H1 (cell line): Measurements from ENCODE around the gene ELMOD1. TPM values are rescaled to one million over a fixed set of nuclear protein-coding genes. Genes with fewer than 3 reads are reported as not detected.

ENCODE experiments used
- BCL11A ChIP-seq, 2 experiments: IDR thresholded peaks; one replicate each; pipeline ENCODE4 v1.6.1; 2011; ENCODE audit warnings: low read depth in 2 of 2, low read length in 2 of 2, mild to moderate bottlenecking in 2 of 2
- CEBPB ChIP-seq: IDR thresholded peaks from 2 replicates; pipeline ENCODE4 v1.6.1; 2012; ENCODE audit warnings: low read depth, low read length
- HDAC2 ChIP-seq, 2 experiments: fragments of 300-600 bp in 1 of 2; sonication (generic) in 1 of 2; IDR thresholded peaks; 2 replicates each; pipeline ENCODE4 v1.6.1; 2011 to 2012; ENCODE audit warnings: low read depth in 2 of 2, low read length in 2 of 2, mild to moderate bottlenecking in 2 of 2, moderate library complexity in 2 of 2, borderline replicate concordance in 1 of 2, inconsistent platforms in 1 of 2
- KDM4A ChIP-seq: IDR thresholded peaks from one replicate; pipeline ENCODE4 v1.7.1; 2012; ENCODE audit warnings: low read depth, mild to moderate bottlenecking, moderate library complexity, low read length, inconsistent platforms; ENCODE audit not compliant: severe bottlenecking
- PHF8 ChIP-seq: fragments of 200-600 bp; sonication (generic); conservative IDR thresholded peaks from 2 replicates; pipeline ENCODE4 v1.7.1; 2012; ENCODE audit warnings: low read depth, mild to moderate bottlenecking, inconsistent platforms, low read length, moderate library complexity
- POLR2AphosphoS5 ChIP-seq: IDR thresholded peaks from 2 replicates; pipeline ENCODE4 v1.6.1; 2011; ENCODE audit warnings: low read depth, low read length
- SAP30 ChIP-seq: fragments of 300-600 bp; sonication (generic); IDR thresholded peaks from 2 replicates; pipeline ENCODE4 v1.7.1; 2012; ENCODE audit warnings: low read length, moderate library complexity, mild to moderate bottlenecking, inconsistent platforms; ENCODE audit not compliant: insufficient read depth, insufficient replicate concordance
- TAF1 ChIP-seq: IDR thresholded peaks from 2 replicates; pipeline ENCODE4 v1.6.1; 2011; ENCODE audit warnings: mild to moderate bottlenecking, low read depth, low read length
- YY1 ChIP-seq: IDR thresholded peaks from 2 replicates; pipeline ENCODE4 v1.6.1; 2011; ENCODE audit warnings: low read depth, mild to moderate bottlenecking, low read length
- polyA plus RNA-seq, 7 experiments: library from polyadenylated mRNA; depleted of rRNA in 3 of 7; stranded (reverse) in 5 of 7; unstranded in 2 of 7; fragments of >200 nt in 5 of 7; fragments of 200-250 nt in 2 of 7; gene quantifications; 1 replicate in 5 of 7; 2 replicates in 1 of 7; 4 replicates in 1 of 7; pipeline versions ENCODE4 v1.2.1 to v1.2.3, GENCODE V29; 2011 to 2013; ENCODE audit warnings: missing spikeins in 2 of 7, mixed read lengths in 2 of 7
- total RNA-seq: library from RNA; stranded (reverse); fragmentation: NEBNext Ultra II Directional; extraction: Animal tissue kit (Norgen Biotek cat#: 25700); gene quantifications from 2 replicates; pipeline ENCODE4 v1.2.1, GENCODE V29; 2021
- TF ChIP-seq, protein P1 (sequence below): IDR thresholded peaks from 2 replicates; pipeline ENCODE4 v1.6.1; 2012; ENCODE audit warnings: inconsistent platforms

The ELMOD1 gene
- total and polyA plus RNA-seq, 2 of the 8 experiments (the other 6 are each of a cell fraction or from before 2014, with no cell fraction given): 0.47 to 1.6 TPM

DNA sequence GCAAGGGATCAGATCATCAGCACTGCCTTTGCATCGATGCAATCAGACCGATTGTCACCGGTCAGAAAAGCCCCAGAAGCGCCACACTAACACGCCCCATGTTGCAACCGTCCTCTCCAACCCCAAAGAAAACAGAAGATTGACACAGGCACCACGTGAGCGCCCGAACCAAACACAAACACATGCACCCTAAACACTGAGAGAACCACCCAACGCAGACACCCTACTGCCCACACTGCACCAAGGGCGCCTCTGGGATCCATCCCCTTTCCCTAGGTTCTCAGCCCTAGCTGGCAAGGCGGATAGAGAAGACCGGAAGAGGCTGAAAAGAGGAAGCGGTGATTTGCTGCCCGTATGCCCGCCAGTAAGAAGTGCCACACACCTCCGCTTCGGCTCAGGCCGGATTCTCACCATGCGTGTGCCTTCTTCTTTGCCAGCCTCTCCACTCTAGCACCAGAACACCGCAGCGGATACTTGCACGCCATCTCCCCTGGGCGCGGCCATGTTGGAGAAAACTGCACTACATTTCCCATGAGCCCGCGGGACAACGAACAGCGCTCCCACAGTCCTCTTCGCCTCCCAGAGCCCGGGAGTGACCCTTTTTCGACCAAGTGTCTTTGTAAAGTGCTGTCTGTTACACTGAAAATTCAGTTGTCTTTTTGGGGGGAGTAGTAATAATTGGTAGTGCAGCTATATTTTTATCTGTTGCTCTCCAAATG, 25.6 kb upstream of the ELMOD1 start, which contains the start of gene ALKBH8 (continued):
- TF ChIP-seq YY1 (peak; percentile 99), KDM4A (peak; percentile 100), CEBPB (0 out of 2 replicates have a peak, but pooled peaks have one; percentile 40), POLR2AphosphoS5 (peak; percentile 63; the same call in 1 of the 2 replicates), BCL11A (IDR thresholded peaks at IDR 0.05; ENCODE audit: low read depth in 2 of 2, low read length in 2 of 2) (no peak), PHF8 (peak; percentile 73), HDAC2 (IDR thresholded peaks at IDR 0.05; ENCODE audit: borderline replicate concordance in 1 of 2, low read depth in 2 of 2, low read length in 2 of 2) (peak in 1 of 2 experiments; percentile 92; a peak in 1 of 4 replicates), SAP30 (peak; percentile 95), TAF1 (peak; percentile 83; the same call in 1 of the 2 replicates)
- TF ChIP-seq, protein P1, sequence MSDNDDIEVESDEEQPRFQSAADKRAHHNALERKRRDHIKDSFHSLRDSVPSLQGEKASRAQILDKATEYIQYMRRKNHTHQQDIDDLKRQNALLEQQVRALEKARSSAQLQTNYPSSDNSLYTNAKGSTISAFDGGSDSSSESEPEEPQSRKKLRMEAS: peak; percentile 88
